ENCODE results near the gene GLB1L3.

Gene GLB1L3

GRCh38 chr11:134275534-134276395 lies at the start of gene GLB1L3:
GLB1L3 (plus strand) TSS chr11:134276379; CDS start chr11:134276741, 362 bp downstream.
- peak; percentile 68 for DNase-seq (ENCODE audit: low read depth)

GRCh38 chr11:134226806-134227325 lies 49.3 kb upstream of the GLB1L3 start:
- no peak for DNase-seq (ENCODE audit: low read depth)

GRCh38 chr11:134228625-134229024 lies 47.6 kb upstream of the GLB1L3 start:
- no peak for DNase-seq (ENCODE audit: low read depth)

GRCh38 chr11:134229126-134229790 lies 46.9 kb upstream of the GLB1L3 start:
- no peak for DNase-seq (ENCODE audit: low read depth)

- DNase-seq (ENCODE audit: low read depth) = no peak
Observed at GRCh38 chr11:134230339-134230738, 45.8 kb upstream of the GLB1L3 start.

- no peak for DNase-seq (ENCODE audit: low read depth)
Observed at GRCh38 chr11:134231958-134232659, 44.1 kb upstream of the GLB1L3 start.

- no peak for DNase-seq (ENCODE audit: low read depth)
Observed at GRCh38 chr11:134233729-134234179, 42.4 kb upstream of the GLB1L3 start.

- DNase-seq (ENCODE audit: low read depth) = no peak
Observed at GRCh38 chr11:134235399-134235798, 40.8 kb upstream of the GLB1L3 start.

- DNase-seq (ENCODE audit: low read depth) = no peak
Observed at GRCh38 chr11:134236834-134237556, 39.2 kb upstream of the GLB1L3 start.

- no peak for DNase-seq (ENCODE audit: low read depth)
Observed at GRCh38 chr11:134237557-134237922, 38.6 kb upstream of the GLB1L3 start.

- no peak for DNase-seq (ENCODE audit: low read depth)
Observed at GRCh38 chr11:134238956-134239355, 37.2 kb upstream of the GLB1L3 start.

GRCh38 chr11:134240592-134240991 lies 35.6 kb upstream of the GLB1L3 start:
- DNase-seq (ENCODE audit: low read depth) = no peak

- DNase-seq (ENCODE audit: low read depth) = no peak
Observed at GRCh38 chr11:134242376-134242775, 33.8 kb upstream of the GLB1L3 start.

- no peak for DNase-seq (ENCODE audit: low read depth)
Observed at GRCh38 chr11:134243913-134244312, 32.3 kb upstream of the GLB1L3 start.

GRCh38 chr11:134244593-134244992 lies 31.6 kb upstream of the GLB1L3 start:
- DNase-seq (ENCODE audit: low read depth) = no peak

GRCh38 chr11:134245434-134245833 lies 30.7 kb upstream of the GLB1L3 start:
- no peak for DNase-seq (ENCODE audit: low read depth)

- no peak for DNase-seq (ENCODE audit: low read depth)
Observed at GRCh38 chr11:134246100-134246499, 30.1 kb upstream of the GLB1L3 start.

GRCh38 chr11:134246678-134247077 lies 29.5 kb upstream of the GLB1L3 start:
- no peak for DNase-seq (ENCODE audit: low read depth)

- no peak for DNase-seq (ENCODE audit: low read depth)
Observed at GRCh38 chr11:134248910-134249480, 27.2 kb upstream of the GLB1L3 start.

- no peak for DNase-seq (ENCODE audit: low read depth)
Observed at GRCh38 chr11:134250246-134250645, 25.9 kb upstream of the GLB1L3 start.

- no peak for DNase-seq (ENCODE audit: low read depth)
Observed at GRCh38 chr11:134250675-134251074, 25.5 kb upstream of the GLB1L3 start.
